ENCODE data around the gene KDM4C. TPM values are rescaled to one million over a fixed set of nuclear protein-coding genes. Genes with fewer than 3 reads are reported as not detected.

Gene KDM4C
- total and polyA plus RNA-seq, 2 of the 13 experiments (the other 11 are each of a cell fraction or from before 2014, with no cell fraction given) = 19.4 to 23.6 TPM

- peak; percentile 84 for TF ChIP-seq MTA1 (CRISPR knock-in tag; IDR thresholded peaks at IDR 0.05; ENCODE audit: borderline replicate concordance)
- TF ChIP-seq, protein P1, sequence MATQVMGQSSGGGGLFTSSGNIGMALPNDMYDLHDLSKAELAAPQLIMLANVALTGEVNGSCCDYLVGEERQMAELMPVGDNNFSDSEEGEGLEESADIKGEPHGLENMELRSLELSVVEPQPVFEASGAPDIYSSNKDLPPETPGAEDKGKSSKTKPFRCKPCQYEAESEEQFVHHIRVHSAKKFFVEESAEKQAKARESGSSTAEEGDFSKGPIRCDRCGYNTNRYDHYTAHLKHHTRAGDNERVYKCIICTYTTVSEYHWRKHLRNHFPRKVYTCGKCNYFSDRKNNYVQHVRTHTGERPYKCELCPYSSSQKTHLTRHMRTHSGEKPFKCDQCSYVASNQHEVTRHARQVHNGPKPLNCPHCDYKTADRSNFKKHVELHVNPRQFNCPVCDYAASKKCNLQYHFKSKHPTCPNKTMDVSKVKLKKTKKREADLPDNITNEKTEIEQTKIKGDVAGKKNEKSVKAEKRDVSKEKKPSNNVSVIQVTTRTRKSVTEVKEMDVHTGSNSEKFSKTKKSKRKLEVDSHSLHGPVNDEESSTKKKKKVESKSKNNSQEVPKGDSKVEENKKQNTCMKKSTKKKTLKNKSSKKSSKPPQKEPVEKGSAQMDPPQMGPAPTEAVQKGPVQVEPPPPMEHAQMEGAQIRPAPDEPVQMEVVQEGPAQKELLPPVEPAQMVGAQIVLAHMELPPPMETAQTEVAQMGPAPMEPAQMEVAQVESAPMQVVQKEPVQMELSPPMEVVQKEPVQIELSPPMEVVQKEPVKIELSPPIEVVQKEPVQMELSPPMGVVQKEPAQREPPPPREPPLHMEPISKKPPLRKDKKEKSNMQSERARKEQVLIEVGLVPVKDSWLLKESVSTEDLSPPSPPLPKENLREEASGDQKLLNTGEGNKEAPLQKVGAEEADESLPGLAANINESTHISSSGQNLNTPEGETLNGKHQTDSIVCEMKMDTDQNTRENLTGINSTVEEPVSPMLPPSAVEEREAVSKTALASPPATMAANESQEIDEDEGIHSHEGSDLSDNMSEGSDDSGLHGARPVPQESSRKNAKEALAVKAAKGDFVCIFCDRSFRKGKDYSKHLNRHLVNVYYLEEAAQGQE (IDR thresholded peaks at IDR 0.05; ENCODE audit: borderline replicate concordance in 1 of 2, low read depth in 1 of 2, low read length in 2 of 2) = no peak
- no peak for TF ChIP-seq RARG (CRISPR knock-in tag; IDR thresholded peaks at IDR 0.05; ENCODE audit: low read depth)
- TF ChIP-seq, protein P2, sequence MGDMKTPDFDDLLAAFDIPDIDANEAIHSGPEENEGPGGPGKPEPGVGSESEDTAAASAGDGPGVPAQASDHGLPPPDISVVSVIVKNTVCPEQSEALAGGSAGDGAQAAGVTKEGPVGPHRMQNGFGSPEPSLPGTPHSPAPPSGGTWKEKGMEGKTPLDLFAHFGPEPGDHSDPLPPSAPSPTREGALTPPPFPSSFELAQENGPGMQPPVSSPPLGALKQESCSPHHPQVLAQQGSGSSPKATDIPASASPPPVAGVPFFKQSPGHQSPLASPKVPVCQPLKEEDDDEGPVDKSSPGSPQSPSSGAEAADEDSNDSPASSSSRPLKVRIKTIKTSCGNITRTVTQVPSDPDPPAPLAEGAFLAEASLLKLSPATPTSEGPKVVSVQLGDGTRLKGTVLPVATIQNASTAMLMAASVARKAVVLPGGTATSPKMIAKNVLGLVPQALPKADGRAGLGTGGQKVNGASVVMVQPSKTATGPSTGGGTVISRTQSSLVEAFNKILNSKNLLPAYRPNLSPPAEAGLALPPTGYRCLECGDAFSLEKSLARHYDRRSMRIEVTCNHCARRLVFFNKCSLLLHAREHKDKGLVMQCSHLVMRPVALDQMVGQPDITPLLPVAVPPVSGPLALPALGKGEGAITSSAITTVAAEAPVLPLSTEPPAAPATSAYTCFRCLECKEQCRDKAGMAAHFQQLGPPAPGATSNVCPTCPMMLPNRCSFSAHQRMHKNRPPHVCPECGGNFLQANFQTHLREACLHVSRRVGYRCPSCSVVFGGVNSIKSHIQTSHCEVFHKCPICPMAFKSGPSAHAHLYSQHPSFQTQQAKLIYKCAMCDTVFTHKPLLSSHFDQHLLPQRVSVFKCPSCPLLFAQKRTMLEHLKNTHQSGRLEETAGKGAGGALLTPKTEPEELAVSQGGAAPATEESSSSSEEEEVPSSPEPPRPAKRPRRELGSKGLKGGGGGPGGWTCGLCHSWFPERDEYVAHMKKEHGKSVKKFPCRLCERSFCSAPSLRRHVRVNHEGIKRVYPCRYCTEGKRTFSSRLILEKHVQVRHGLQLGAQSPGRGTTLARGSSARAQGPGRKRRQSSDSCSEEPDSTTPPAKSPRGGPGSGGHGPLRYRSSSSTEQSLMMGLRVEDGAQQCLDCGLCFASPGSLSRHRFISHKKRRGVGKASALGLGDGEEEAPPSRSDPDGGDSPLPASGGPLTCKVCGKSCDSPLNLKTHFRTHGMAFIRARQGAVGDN (CRISPR knock-in tag; IDR thresholded peaks at IDR 0.05) = no peak
- no peak for TF ChIP-seq ZNF432 (CRISPR knock-in tag; IDR thresholded peaks at IDR 0.05; ENCODE audit: borderline replicate concordance)
- TF ChIP-seq ZBED4 (CRISPR knock-in tag; IDR thresholded peaks at IDR 0.05; ENCODE audit: borderline replicate concordance) = no peak
- TF ChIP-seq ZNF691 (CRISPR knock-in tag; IDR thresholded peaks at IDR 0.05; ENCODE audit: borderline replicate concordance, low read depth) = no peak
- TF ChIP-seq, protein P3, sequence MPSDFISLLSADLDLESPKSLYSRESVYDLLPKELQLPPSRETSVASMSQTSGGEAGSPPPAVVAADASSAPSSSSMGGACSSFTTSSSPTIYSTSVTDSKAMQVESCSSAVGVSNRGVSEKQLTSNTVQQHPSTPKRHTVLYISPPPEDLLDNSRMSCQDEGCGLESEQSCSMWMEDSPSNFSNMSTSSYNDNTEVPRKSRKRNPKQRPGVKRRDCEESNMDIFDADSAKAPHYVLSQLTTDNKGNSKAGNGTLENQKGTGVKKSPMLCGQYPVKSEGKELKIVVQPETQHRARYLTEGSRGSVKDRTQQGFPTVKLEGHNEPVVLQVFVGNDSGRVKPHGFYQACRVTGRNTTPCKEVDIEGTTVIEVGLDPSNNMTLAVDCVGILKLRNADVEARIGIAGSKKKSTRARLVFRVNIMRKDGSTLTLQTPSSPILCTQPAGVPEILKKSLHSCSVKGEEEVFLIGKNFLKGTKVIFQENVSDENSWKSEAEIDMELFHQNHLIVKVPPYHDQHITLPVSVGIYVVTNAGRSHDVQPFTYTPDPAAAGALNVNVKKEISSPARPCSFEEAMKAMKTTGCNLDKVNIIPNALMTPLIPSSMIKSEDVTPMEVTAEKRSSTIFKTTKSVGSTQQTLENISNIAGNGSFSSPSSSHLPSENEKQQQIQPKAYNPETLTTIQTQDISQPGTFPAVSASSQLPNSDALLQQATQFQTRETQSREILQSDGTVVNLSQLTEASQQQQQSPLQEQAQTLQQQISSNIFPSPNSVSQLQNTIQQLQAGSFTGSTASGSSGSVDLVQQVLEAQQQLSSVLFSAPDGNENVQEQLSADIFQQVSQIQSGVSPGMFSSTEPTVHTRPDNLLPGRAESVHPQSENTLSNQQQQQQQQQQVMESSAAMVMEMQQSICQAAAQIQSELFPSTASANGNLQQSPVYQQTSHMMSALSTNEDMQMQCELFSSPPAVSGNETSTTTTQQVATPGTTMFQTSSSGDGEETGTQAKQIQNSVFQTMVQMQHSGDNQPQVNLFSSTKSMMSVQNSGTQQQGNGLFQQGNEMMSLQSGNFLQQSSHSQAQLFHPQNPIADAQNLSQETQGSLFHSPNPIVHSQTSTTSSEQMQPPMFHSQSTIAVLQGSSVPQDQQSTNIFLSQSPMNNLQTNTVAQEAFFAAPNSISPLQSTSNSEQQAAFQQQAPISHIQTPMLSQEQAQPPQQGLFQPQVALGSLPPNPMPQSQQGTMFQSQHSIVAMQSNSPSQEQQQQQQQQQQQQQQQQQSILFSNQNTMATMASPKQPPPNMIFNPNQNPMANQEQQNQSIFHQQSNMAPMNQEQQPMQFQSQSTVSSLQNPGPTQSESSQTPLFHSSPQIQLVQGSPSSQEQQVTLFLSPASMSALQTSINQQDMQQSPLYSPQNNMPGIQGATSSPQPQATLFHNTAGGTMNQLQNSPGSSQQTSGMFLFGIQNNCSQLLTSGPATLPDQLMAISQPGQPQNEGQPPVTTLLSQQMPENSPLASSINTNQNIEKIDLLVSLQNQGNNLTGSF (CRISPR knock-in tag; IDR thresholded peaks at IDR 0.05) = no peak
- peak; percentile 89 for TF ChIP-seq GATAD2A (CRISPR knock-in tag; IDR thresholded peaks at IDR 0.05)
Observed at GRCh38 chr9:6845128-6845826, 87.5 kb downstream of the KDM4C start (continued).
